Measurements from ENCODE around the gene RNF208.

Gene RNF208

DNA sequence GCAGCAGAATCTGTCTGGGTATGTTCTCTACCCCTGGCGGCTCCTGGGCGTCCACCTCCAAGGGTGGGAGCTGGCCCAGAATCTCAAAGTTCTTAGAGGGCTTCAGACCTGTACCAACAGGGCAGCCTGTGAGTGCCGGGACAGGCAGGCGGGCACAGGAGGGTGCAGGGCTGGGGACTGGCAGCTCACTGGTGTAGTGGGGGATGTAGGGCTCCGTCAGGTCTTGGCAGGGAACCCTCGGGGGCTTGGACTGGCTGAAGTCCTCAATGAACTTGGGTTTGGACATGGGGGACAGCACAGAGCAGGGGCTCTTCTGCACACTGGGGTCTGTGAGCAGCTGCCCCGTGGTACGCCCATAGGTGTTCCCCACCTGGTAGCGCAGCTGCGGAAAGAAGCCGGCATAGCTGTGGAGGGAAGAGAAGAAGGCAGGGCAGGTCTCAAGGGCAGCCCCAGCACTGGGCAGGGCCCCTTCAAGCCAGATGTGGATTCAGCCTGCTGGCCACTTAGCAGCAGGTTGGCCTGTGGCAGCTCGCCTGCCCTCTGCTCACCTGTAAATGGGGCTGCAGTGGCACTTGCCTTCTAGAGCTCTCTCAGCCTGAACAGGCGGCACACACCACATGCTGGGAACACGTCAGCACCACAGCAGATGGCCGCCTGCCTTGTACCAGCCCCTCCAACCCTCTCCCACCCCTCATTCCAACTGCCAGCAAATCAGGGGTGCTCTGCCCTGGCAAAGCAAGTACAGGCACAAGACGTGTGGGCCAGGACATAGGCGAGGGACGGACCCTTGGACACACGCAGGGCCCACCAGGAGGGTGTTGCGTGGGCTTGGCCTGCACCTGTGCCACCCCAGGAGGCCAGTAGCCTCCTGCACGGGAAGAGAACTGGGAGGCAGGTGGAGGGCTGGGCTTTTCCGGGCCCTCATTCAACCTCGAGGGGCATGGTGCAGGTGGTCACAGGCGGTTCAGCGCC is 23.7 kb upstream of the RNF208 start:
- no peak overlapping the region for H3K18ac ChIP-seq (ENCODE audit: low read depth in 1 of 2, low read length in 2 of 2)
- peaks cover 0 to 17% of the 10 kb centered on the region in 2 experiments for H3K27me3 ChIP-seq (ENCODE audit: control insufficient read depth in 1 of 2, insufficient read depth in 1 of 2, low read length in 2 of 2)
- WGBS: 92% methylated on average over 25 of the region's 25 CpGs
- H4K8ac ChIP-seq (ENCODE audit: low read length): no peak overlapping the region
- peak overlapping the region in 1 of 2 experiments; percentile 14 for H3K23ac ChIP-seq (ENCODE audit: low read length in 2 of 2)
- H3K27ac ChIP-seq (ENCODE audit: low read length, poor library complexity, severe bottlenecking): no peak overlapping the region
- H3K9me3 ChIP-seq (ENCODE audit: control insufficient read depth, low read length): no peaks in the 10 kb centered on the region
- H3K4me2 ChIP-seq (ENCODE audit: low read length, poor library complexity, severe bottlenecking): no peak overlapping the region
- no peak overlapping the region for H2AFZ ChIP-seq (ENCODE audit: low read depth, low read length)
- H2BK5ac ChIP-seq (ENCODE audit: low read depth, low read length, poor library complexity, severe bottlenecking): no peak overlapping the region
- no peak overlapping the region for H2AK5ac ChIP-seq (ENCODE audit: low read length, severe bottlenecking)
- H3K79me1 ChIP-seq (replicated peaks; ENCODE audit: low read length, poor library complexity, severe bottlenecking): no peaks in the 10 kb centered on the region
- no peak overlapping the region for H2BK12ac ChIP-seq (ENCODE audit: low read length in 2 of 2)
- H4K91ac ChIP-seq (ENCODE audit: low read length): no peak overlapping the region
- H3K36me3 ChIP-seq (ENCODE audit: control insufficient read depth in 1 of 2, insufficient read depth in 2 of 2, low read depth in 1 of 2, low read length in 2 of 2): peaks cover 24 to 27% of the 10 kb centered on the region in 2 experiments
- no peak overlapping the region for H3K9ac ChIP-seq (ENCODE audit: low read length)
- H3K4me3 ChIP-seq (ENCODE audit: insufficient read depth in 1 of 2, low read depth in 1 of 2, low read length in 2 of 2): no peak overlapping the region
- no peak overlapping the region for H3K4ac ChIP-seq (ENCODE audit: low read depth in 1 of 2, low read length in 2 of 2)
- DNase-seq: no peak
- peaks cover 40% of the 10 kb centered on the region for H3K4me1 ChIP-seq (ENCODE audit: control insufficient read depth, insufficient read depth, low read depth, low read length)
- no peak overlapping the region for H2BK15ac ChIP-seq (ENCODE audit: low read depth, poor library complexity, severe bottlenecking)
- H3K14ac ChIP-seq (ENCODE audit: low read length in 2 of 2): no peak overlapping the region
- no peak overlapping the region for H2BK120ac ChIP-seq (ENCODE audit: low read depth, low read length)

DNA sequence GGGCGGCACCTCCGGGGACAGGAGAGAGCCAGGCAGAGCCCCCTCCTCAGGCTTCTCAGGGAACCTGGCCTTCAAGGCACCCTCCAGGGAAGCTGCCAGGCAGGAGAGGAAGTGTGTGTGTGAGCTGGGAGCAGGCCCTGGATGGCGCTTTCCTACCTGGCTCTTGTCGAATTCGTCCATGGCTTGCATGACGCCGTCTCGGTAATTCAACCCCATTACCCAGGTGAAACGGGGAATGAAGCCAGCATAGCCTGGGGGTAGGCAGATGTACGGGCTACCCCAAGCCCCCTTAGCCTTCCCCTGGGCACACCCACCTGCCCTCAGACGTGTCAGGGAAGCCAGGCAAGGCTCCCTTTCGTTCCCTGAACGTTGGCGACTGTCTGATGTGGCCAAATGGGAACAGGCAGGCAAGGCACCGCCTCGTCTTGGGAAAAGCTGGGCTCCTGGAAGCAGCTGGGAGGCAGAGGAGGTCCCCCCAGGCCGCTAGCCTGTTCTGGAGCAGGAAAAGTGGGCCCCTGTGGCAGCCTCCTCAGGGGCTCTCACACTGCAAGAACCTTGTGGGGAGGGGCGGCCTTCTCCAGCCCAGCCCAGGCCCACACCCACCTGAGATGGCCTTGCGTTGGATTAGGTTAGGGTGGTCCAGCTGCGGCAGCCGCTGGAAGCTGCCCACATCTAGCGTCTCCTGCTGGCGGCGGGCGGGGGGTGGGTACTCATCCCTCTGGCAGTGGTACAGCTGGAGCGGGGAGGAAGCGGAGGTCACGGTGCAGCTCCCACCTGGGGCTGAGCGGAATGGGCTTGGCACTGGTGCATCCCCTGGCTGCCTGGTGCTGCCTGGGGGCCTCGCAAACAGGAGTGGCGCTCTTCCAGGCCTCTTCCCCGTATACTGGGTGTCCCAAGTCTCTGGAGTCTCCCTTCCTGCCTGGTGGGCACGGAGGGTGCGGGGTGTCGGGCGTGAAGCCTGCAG is 22.7 kb upstream of the RNF208 start:
- no peak overlapping the region for H3K9ac ChIP-seq (ENCODE audit: low read length)
- no peak overlapping the region for H2BK12ac ChIP-seq (ENCODE audit: low read length in 2 of 2)
- no peak overlapping the region for H2BK120ac ChIP-seq (ENCODE audit: low read depth, low read length)
- H3K14ac ChIP-seq (ENCODE audit: low read length in 2 of 2): no peak overlapping the region
- H2AK5ac ChIP-seq (ENCODE audit: low read length, severe bottlenecking): no peak overlapping the region
- peak; percentile 53 for DNase-seq
- H3K23ac ChIP-seq (ENCODE audit: low read length in 2 of 2): peak overlapping the region in 1 of 2 experiments; percentile 14
- no peak overlapping the region for H3K18ac ChIP-seq (ENCODE audit: low read depth in 1 of 2, low read length in 2 of 2)
- peaks cover 0 to 17% of the 10 kb centered on the region in 2 experiments for H3K27me3 ChIP-seq (ENCODE audit: control insufficient read depth in 1 of 2, insufficient read depth in 1 of 2, low read length in 2 of 2)
- no peak overlapping the region for H4K8ac ChIP-seq (ENCODE audit: low read length)
- no peaks in the 10 kb centered on the region for H3K79me1 ChIP-seq (replicated peaks; ENCODE audit: low read length, poor library complexity, severe bottlenecking)
- H3K4me3 ChIP-seq (ENCODE audit: insufficient read depth in 1 of 2, low read depth in 1 of 2, low read length in 2 of 2): no peak overlapping the region
- no peaks in the 10 kb centered on the region for H3K9me3 ChIP-seq (ENCODE audit: control insufficient read depth, low read length)
- 67% methylated on average over 36 of the region's 36 CpGs for WGBS
- peak overlapping the region; percentile 61 for H4K91ac ChIP-seq (ENCODE audit: low read length)
- H2BK5ac ChIP-seq (ENCODE audit: low read depth, low read length, poor library complexity, severe bottlenecking): no peak overlapping the region
- no peak overlapping the region for H3K4ac ChIP-seq (ENCODE audit: low read depth in 1 of 2, low read length in 2 of 2)
- no peak overlapping the region for H2AFZ ChIP-seq (ENCODE audit: low read depth, low read length)
- peaks cover 37% of the 10 kb centered on the region for H3K4me1 ChIP-seq (ENCODE audit: control insufficient read depth, insufficient read depth, low read depth, low read length)
- H2BK15ac ChIP-seq (ENCODE audit: low read depth, poor library complexity, severe bottlenecking): no peak overlapping the region
- peaks cover 24 to 27% of the 10 kb centered on the region in 2 experiments for H3K36me3 ChIP-seq (ENCODE audit: control insufficient read depth in 1 of 2, insufficient read depth in 2 of 2, low read depth in 1 of 2, low read length in 2 of 2)
- H3K27ac ChIP-seq (ENCODE audit: low read length, poor library complexity, severe bottlenecking): no peak overlapping the region
- H3K4me2 ChIP-seq (ENCODE audit: low read length, poor library complexity, severe bottlenecking): no peak overlapping the region

DNA sequence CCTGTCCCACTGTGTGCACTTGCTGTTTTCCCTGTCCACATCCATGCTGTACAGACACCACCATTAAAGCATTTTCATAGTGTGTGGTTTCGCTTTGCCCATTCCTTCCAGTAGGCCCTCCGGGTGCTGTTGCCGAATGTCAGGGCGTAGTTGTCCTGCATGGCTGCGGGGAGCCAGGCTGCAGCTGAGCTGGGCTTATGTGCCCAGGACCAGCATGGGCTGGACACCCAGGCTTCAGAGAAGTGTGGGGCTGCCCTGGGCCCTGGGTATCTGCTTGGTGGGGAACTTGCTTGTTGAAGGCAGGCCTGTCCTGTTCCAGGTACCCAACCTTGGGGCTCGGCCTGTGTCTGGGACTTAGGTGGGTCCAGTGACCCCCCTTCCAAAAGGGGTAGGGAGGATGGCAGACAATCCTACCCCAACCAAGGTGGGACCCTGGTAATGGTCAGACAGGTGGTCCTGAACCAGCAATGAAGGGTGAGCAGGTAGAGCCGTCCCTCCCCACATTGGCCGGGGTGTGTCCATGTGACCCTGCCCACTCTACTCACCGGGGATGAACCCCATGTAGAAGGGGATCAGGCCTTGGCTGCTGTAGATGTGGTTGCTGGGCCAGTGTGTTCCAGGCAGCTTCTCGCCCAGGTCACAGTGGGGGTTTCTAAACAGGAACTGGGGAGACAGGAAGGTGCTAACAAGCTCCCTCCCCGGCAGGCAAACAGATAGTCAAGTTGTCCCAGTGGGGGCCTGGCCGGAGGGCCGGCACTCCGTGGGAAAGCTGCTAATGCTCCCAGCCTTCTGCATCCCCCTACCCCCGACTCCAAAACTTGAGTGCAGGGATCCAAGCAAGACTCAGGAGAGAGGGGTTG is 21.8 kb upstream of the RNF208 start:
- Histone ChIP-seq H3K14ac (ENCODE audit: low read length in 2 of 2) (peak overlapping the region in 1 of 2 experiments; percentile 81), H3K27me3 (ENCODE audit: control insufficient read depth in 1 of 2, insufficient read depth in 1 of 2, low read length in 2 of 2) (peaks cover 0 to 12% of the 10 kb centered on the region in 2 experiments), H2BK5ac (ENCODE audit: low read depth, low read length, poor library complexity, severe bottlenecking) (no peak overlapping the region), H3K4me2 (ENCODE audit: low read length, poor library complexity, severe bottlenecking) (no peak overlapping the region), H3K18ac (ENCODE audit: low read depth in 1 of 2, low read length in 2 of 2) (peak overlapping the region in 1 of 2 experiments; percentile 64), H3K9ac (ENCODE audit: low read length) (no peak overlapping the region), H3K23ac (ENCODE audit: low read length in 2 of 2) (peak overlapping the region in 1 of 2 experiments; percentile 94), H4K91ac (ENCODE audit: low read length) (no peak overlapping the region), H3K79me1 (replicated peaks; ENCODE audit: low read length, poor library complexity, severe bottlenecking) (peaks cover 3% of the 10 kb centered on the region), H3K27ac (ENCODE audit: low read length, poor library complexity, severe bottlenecking) (no peak overlapping the region), H4K8ac (ENCODE audit: low read length) (no peak overlapping the region), H2BK15ac (ENCODE audit: low read depth, poor library complexity, severe bottlenecking) (no peak overlapping the region), H2BK12ac (ENCODE audit: low read length in 2 of 2) (peak overlapping the region in 1 of 2 experiments; percentile 29), H3K4me1 (ENCODE audit: control insufficient read depth, insufficient read depth, low read depth, low read length) (peaks cover 41% of the 10 kb centered on the region), H2AFZ (ENCODE audit: low read depth, low read length) (no peak overlapping the region), H3K36me3 (ENCODE audit: control insufficient read depth in 1 of 2, insufficient read depth in 2 of 2, low read depth in 1 of 2, low read length in 2 of 2) (peaks cover 24 to 27% of the 10 kb centered on the region in 2 experiments), H3K4ac (ENCODE audit: low read depth in 1 of 2, low read length in 2 of 2) (no peak overlapping the region), H3K4me3 (ENCODE audit: insufficient read depth in 1 of 2, low read depth in 1 of 2, low read length in 2 of 2) (no peak overlapping the region), H2AK5ac (ENCODE audit: low read length, severe bottlenecking) (no peak overlapping the region), H3K9me3 (ENCODE audit: control insufficient read depth, low read length) (no peaks in the 10 kb centered on the region), H2BK120ac (ENCODE audit: low read depth, low read length) (no peak overlapping the region)
- peak; percentile 46 for DNase-seq
- 59% methylated on average over 15 of the region's 15 CpGs for WGBS
